Trophoblast cell (in vitro differentiated cells and primary cell): Measurements from ENCODE around the gene CSNK2B.
A peak's percentile ranks its signal among the peaks of the same experiment; 100 is the strongest.

Experiments used
- DNase-seq, 2 donors: peaks; one replicate each; pipeline ENCODE4 v3.0.0-alpha.2; 2016
- H2AFZ ChIP-seq: 2 replicates; pipeline ENCODE4 v1.6.1; 2013; ENCODE audit warnings: low read length, moderate library complexity, mild to moderate bottlenecking; ENCODE audit not compliant: insufficient read depth, poor library complexity
- H2AK5ac ChIP-seq: 2 replicates; pipeline ENCODE4 v1.6.1; 2013; ENCODE audit warnings: mild to moderate bottlenecking, low read length
- H2BK120ac ChIP-seq: 2 replicates; pipeline ENCODE4 v1.6.1; 2013; ENCODE audit warnings: low read length, mild to moderate bottlenecking, moderate library complexity; ENCODE audit not compliant: insufficient read depth, poor library complexity
- H2BK12ac ChIP-seq: 2 replicates; pipeline ENCODE4 v1.6.1; 2013; ENCODE audit warnings: mild to moderate bottlenecking, low read length, moderate library complexity
- H2BK5ac ChIP-seq: 2 replicates; pipeline ENCODE4 v1.6.1; 2013; ENCODE audit warnings: low read length, low read depth, moderate library complexity, mild to moderate bottlenecking; ENCODE audit not compliant: poor library complexity
- H3K14ac ChIP-seq: 2 replicates; pipeline ENCODE4 v1.6.1; 2013; ENCODE audit warnings: mild to moderate bottlenecking, low read length
- H3K18ac ChIP-seq: 2 replicates; pipeline ENCODE4 v1.6.1; 2013; ENCODE audit warnings: mild to moderate bottlenecking, low read length
- H3K23ac ChIP-seq: 2 replicates; pipeline ENCODE4 v1.6.1; 2013; ENCODE audit warnings: low read length
- H3K27ac ChIP-seq: 2 replicates; pipeline ENCODE4 v1.5.1; 2013; ENCODE audit warnings: low read depth, mild to moderate bottlenecking, inconsistent platforms, low read length, moderate library complexity
- H3K27me3 ChIP-seq: 2 replicates; pipeline ENCODE4 v1.6.1; 2013; ENCODE audit warnings: inconsistent platforms, mild to moderate bottlenecking, low read length, moderate library complexity; ENCODE audit not compliant: insufficient read depth
- H3K36me3 ChIP-seq, 2 experiments: 1 replicate in 1 of 2; 2 replicates in 1 of 2; pipeline ENCODE4 v1.6.1; 2013; ENCODE audit warnings: low read length in 2 of 2, mild to moderate bottlenecking in 2 of 2, moderate library complexity in 1 of 2; ENCODE audit not compliant: insufficient read depth in 2 of 2, control insufficient read depth in 1 of 2
- H3K4ac ChIP-seq: 2 replicates; pipeline ENCODE4 v1.6.1; 2013; ENCODE audit warnings: low read depth, mild to moderate bottlenecking, low read length, moderate library complexity
- H3K4me1 ChIP-seq, 2 experiments: 1 replicate in 1 of 2; 2 replicates in 1 of 2; pipeline ENCODE4 v1.6.1; 2013; ENCODE audit warnings: low read length in 2 of 2, mild to moderate bottlenecking in 2 of 2, moderate library complexity in 1 of 2; ENCODE audit not compliant: insufficient read depth in 2 of 2, control insufficient read depth in 1 of 2
- H3K4me2 ChIP-seq: 2 replicates; pipeline ENCODE4 v1.6.1; 2013; ENCODE audit warnings: inconsistent platforms, mild to moderate bottlenecking, low read length, moderate library complexity
- H3K4me3 ChIP-seq: 2 replicates; pipeline ENCODE4 v1.5.1; 2013; ENCODE audit warnings: mild to moderate bottlenecking, low read depth, low read length, inconsistent platforms
- H3K79me1 ChIP-seq: one replicate; pipeline ENCODE4 v1.6.1; 2013; ENCODE audit warnings: low read length
- H3K79me2 ChIP-seq: 2 replicates; pipeline ENCODE4 v1.6.1; 2013; ENCODE audit warnings: low read length, mild to moderate bottlenecking; ENCODE audit not compliant: control insufficient read depth, insufficient read depth, poor library complexity
- H3K9ac ChIP-seq: 2 replicates; pipeline ENCODE4 v1.6.1; 2013; ENCODE audit warnings: mild to moderate bottlenecking, low read length
- H3K9me3 ChIP-seq: 2 replicates; pipeline ENCODE4 v1.6.1; 2013; ENCODE audit warnings: low read depth, mild to moderate bottlenecking, control low read depth, inconsistent platforms, low read length; ENCODE audit not compliant: insufficient read depth
- H4K12ac ChIP-seq: 2 replicates; pipeline ENCODE4 v1.6.1; 2013; ENCODE audit warnings: low read depth, mild to moderate bottlenecking, low read length, moderate library complexity
- H4K8ac ChIP-seq: 2 replicates; pipeline ENCODE4 v1.6.1; 2013; ENCODE audit warnings: low read depth, mild to moderate bottlenecking, low read length, moderate library complexity
- H4K91ac ChIP-seq: one replicate; pipeline ENCODE4 v1.6.1; 2013; ENCODE audit warnings: low read depth, mild to moderate bottlenecking, low read length, moderate library complexity
- WGBS: extraction: QIAGEN DNeasy Blood & Tissue Kit; methylation state at CpG from one replicate; pipeline ENCODE4 v1.1.7; 2013; ENCODE audit warnings: missing lambda C conversion rate; ENCODE audit not compliant: insufficient read length, insufficient coverage; ENCODE audit errors: extremely low coverage; 5-methylcytosine and 5-hydroxymethylcytosine counted together

The CSNK2B gene

DNA sequence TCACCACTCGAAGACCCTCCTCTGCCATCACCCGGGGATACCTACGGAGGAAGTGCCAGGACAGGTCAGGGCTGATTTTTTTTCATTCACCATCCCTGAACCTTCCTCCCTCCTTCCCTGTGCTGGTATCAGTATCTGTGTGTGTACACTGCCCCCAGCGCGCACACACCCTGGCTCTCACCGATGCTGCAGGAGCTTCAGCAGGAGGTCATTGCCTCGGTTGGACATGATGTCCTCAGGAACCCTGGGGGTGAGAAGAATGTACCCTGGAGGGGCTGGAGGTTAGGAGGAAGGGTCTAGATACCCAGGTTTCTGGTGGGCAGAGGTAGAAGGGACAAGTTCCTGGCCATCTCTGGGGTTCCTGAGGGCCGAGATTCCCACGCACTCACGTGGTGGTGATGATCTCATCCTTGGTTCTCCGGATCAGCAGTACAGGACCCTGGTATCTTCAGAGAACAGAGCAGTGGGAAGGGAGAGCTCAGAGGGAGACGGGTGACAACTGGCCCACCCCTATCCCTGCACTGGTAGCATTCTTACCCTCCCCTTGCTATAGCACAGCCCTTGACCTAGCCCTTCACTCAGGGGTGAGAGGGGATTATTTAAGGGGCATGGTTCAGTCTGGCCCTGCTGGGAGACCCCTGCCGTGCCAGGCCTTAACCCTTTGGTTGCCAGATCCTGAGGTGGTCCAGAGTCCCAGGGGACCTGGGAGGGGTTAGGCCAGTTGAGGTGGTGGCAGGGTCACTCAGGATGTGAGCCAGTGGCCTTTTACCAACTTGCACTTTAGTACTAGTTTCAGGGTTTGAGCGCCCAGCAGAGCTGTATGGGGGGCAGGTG, 22.2 kb downstream of the CSNK2B start:
- no peak overlapping the region for H3K14ac ChIP-seq
- H2AK5ac ChIP-seq = no peak overlapping the region
- H3K9ac ChIP-seq = no peak overlapping the region
- H3K18ac ChIP-seq = no peak overlapping the region
- no peak overlapping the region for H3K27ac ChIP-seq
- H2BK12ac ChIP-seq = no peak overlapping the region
- H3K4ac ChIP-seq = no peak overlapping the region
- no peak overlapping the region for H3K4me3 ChIP-seq
- no peaks in the 10 kb centered on the region for H3K9me3 ChIP-seq
- no peak overlapping the region for H2AFZ ChIP-seq
- H3K23ac ChIP-seq = no peak overlapping the region
- no peaks in the 10 kb centered on the region for H3K27me3 ChIP-seq
- no peaks in the 10 kb centered on the region for H3K79me2 ChIP-seq
- no CpG with 5 or more reads among the region's 14 CpGs for WGBS
- no peak for DNase-seq
- peaks cover 11 to 17% of the 10 kb centered on the region in 2 experiments for H3K4me1 ChIP-seq
- H4K8ac ChIP-seq = no peak overlapping the region
- H3K36me3 ChIP-seq = peaks cover 54 to 57% of the 10 kb centered on the region in 2 experiments
- peak overlapping the region; percentile 39 for H4K12ac ChIP-seq
- H2BK5ac ChIP-seq = no peak overlapping the region
- no peak overlapping the region for H3K4me2 ChIP-seq
- peaks cover 13% of the 10 kb centered on the region for H3K79me1 ChIP-seq
- no peak overlapping the region for H2BK120ac ChIP-seq
- no peak overlapping the region for H4K91ac ChIP-seq

DNA sequence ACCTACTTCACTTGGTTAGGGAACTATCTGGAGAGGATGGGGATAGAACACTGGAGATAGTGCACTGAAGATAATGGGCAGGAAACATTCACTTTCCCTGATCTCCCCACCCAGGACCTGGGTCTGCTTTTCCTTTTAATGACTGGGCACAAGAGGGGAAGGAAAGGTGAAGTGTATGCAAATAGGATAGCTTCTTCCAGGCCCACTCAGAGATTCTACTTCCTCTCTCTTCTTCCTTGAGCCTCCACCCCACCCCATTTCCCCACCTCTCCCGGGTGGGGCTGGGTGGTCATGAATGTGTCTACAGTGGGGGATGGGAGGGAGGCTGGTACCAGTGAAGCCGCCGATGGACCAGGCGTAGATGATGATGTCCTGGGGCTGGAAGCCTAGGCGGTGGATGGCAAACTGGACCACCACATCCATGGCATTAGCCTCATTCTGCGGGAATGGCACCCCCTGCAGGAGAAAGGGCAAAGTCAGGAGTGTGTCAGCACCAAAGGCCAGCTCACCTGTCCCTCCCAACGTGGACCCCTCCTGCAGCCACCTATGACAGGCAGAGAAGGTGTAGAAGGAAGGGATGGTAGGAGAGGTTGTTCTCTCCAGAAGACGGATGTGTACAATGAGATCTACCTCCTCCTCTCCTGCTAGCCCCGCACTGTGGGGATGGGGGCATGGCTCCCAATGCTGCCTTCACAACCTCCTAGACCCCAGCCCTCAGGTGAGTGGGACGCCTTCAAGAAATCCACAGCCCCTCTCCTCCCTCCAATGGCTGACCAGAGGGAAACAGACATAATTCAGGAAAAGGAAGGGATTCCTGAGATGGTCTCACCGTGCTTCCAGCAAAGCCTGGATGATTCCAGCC, 23.6 kb downstream of the CSNK2B start:
- no peak overlapping the region for H3K23ac ChIP-seq
- WGBS = no CpG with 5 or more reads among the region's 11 CpGs

DNA sequence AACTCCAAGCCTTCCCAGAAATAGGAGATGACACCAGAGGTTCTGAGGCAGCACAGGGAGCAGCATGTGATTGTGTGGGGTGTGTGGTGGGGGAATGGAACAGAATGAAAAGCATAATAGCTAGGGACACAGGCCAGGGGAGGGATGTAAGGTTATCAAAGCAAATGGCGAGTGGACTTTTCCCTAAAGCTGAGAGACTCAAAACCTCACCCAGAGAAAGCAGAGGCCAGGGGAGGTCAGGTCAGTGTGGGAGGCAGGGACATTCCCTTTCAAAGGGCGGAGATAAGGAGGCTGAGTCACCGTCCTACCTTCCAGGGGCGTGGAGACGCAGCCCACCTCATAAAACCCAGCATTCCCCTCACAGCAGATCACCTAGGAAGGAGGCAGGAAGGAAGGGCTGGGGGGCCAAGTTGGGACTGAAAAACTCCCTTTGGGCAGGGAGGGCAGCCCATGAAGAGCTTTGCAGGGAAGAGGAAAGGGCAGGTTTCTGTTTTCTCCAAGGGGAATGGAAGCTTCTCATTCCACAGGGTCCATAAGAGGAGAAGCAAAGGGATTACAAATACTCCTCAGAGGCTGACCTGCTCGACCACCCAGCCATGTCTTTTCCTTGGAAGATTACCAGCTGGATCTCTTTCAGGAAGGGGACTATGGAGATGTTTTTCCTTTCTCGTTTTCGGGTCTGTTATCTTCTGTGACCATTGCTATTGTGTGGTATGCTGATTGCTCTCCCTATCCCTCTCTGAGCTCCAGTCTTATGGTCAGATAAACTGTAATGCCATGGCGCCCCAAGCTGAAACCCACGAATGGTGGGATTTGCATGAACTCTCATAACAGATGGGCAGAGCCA, 24.6 kb downstream of the CSNK2B start:
- Histone ChIP-seq H3K4me2 (peak overlapping the region; percentile 9), H3K4ac (no peak overlapping the region), H4K12ac (no peak overlapping the region), H3K23ac (no peak overlapping the region), H2BK5ac (peak overlapping the region; percentile 64), H3K4me3 (no peak overlapping the region), H3K9me3 (no peaks in the 10 kb centered on the region), H2BK12ac (peak overlapping the region; percentile 61), H2AFZ (peak overlapping the region; percentile 10), H3K36me3 (peaks cover 68 to 69% of the 10 kb centered on the region in 2 experiments), H4K91ac (peak overlapping the region; percentile 22), H3K14ac (peak overlapping the region; percentile 24), H3K27ac (peak overlapping the region; percentile 63), H3K79me1 (peaks cover 13% of the 10 kb centered on the region), H3K27me3 (no peaks in the 10 kb centered on the region), H2BK120ac (peak overlapping the region; percentile 43), H3K18ac (no peak overlapping the region), H3K9ac (no peak overlapping the region), H4K8ac (peak overlapping the region; percentile 72), H2AK5ac (peak overlapping the region; percentile 59), H3K4me1 (peaks cover 11 to 13% of the 10 kb centered on the region in 2 experiments), H3K79me2 (no peaks in the 10 kb centered on the region)
- no CpG with 5 or more reads among the region's 10 CpGs for WGBS
- peak in 1 of 2 donors; percentile 18 for DNase-seq

More for the DNA sequence above, 23.6 kb downstream of the CSNK2B start:
- Histone ChIP-seq H2BK120ac (peak overlapping the region; percentile 37), H2AK5ac (peak overlapping the region; percentile 58), H3K36me3 (peaks cover 62 to 65% of the 10 kb centered on the region in 2 experiments), H2BK12ac (no peak overlapping the region), H3K18ac (no peak overlapping the region), H3K27ac (no peak overlapping the region), H4K8ac (no peak overlapping the region), H3K4me3 (no peak overlapping the region), H3K4me2 (no peak overlapping the region), H3K79me2 (no peaks in the 10 kb centered on the region), H3K4ac (no peak overlapping the region), H3K27me3 (no peaks in the 10 kb centered on the region), H2BK5ac (peak overlapping the region; percentile 16), H2AFZ (no peak overlapping the region), H4K12ac (no peak overlapping the region), H3K14ac (peak overlapping the region; percentile 19), H3K9ac (no peak overlapping the region), H3K4me1 (peaks cover 11 to 13% of the 10 kb centered on the region in 2 experiments), H4K91ac (peak overlapping the region; percentile 22), H3K79me1 (peaks cover 13% of the 10 kb centered on the region), H3K9me3 (no peaks in the 10 kb centered on the region)
- no peak for DNase-seq

DNA sequence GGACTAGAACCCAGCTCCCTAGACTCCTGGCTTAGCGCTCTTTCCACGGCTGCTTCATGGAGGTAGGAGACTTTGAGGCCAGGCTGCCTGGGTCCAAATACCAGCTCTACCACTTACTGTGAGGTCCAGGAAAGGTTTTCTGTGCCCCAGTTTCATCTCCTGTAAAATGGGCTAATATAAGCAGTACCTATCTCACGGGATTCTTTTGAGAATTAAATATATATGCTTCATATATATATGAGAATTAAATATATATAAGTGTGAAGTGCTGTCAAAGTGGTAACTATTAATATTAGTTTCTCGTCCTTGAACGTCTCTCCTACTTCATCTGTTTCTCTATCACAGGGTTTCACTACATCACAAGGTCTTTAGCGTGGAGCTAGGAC, 25.2 kb downstream of the CSNK2B start:
- peak overlapping the region; percentile 24 for H3K14ac ChIP-seq
- no peak overlapping the region for H4K12ac ChIP-seq
- no peak overlapping the region for H2AFZ ChIP-seq
- no peak overlapping the region for H3K23ac ChIP-seq
- H3K4me2 ChIP-seq = peak overlapping the region; percentile 9
- H2BK12ac ChIP-seq = peak overlapping the region; percentile 61
- no peak overlapping the region for H3K4ac ChIP-seq
- H2AK5ac ChIP-seq = peak overlapping the region; percentile 59
- WGBS = no CpG with 5 or more reads among the region's 6 CpGs
- no peak overlapping the region for H3K18ac ChIP-seq
- no peaks in the 10 kb centered on the region for H3K9me3 ChIP-seq
- H3K27me3 ChIP-seq = no peaks in the 10 kb centered on the region
- H2BK5ac ChIP-seq = peak overlapping the region; percentile 39
- no peak overlapping the region for H4K8ac ChIP-seq
- H4K91ac ChIP-seq = peak overlapping the region; percentile 15
- H3K79me1 ChIP-seq = peaks cover 13% of the 10 kb centered on the region
- no peak for DNase-seq
- H3K36me3 ChIP-seq = peaks cover 68 to 70% of the 10 kb centered on the region in 2 experiments
- peak overlapping the region; percentile 43 for H2BK120ac ChIP-seq
- no peaks in the 10 kb centered on the region for H3K79me2 ChIP-seq
- no peak overlapping the region for H3K9ac ChIP-seq
- H3K4me1 ChIP-seq = peaks cover 11 to 13% of the 10 kb centered on the region in 2 experiments
- H3K27ac ChIP-seq = peak overlapping the region; percentile 63
- H3K4me3 ChIP-seq = no peak overlapping the region
